ENCODE results near the gene DCBLD1.

- TF ChIP-seq TAF1 (IDR thresholded peaks at IDR 0.05; ENCODE audit: borderline replicate concordance, low read depth, low read length), result no peak
- no peak for TF ChIP-seq POLR2A (IDR thresholded peaks at IDR 0.05; ENCODE audit: low read depth, low read length)
Measured at GRCh38 chr6:117506180-117506835, 23.8 kb downstream of the DCBLD1 start.

Data from GM12892 (cell line).